ENCODE measurements around the gene FRS3. TPM values are rescaled to one million over a fixed set of nuclear protein-coding genes. Genes with fewer than 3 reads are reported as not detected.

The FRS3 gene
- total RNA-seq, 1 experiment from 2014 or later: 4.3 TPM

DNA sequence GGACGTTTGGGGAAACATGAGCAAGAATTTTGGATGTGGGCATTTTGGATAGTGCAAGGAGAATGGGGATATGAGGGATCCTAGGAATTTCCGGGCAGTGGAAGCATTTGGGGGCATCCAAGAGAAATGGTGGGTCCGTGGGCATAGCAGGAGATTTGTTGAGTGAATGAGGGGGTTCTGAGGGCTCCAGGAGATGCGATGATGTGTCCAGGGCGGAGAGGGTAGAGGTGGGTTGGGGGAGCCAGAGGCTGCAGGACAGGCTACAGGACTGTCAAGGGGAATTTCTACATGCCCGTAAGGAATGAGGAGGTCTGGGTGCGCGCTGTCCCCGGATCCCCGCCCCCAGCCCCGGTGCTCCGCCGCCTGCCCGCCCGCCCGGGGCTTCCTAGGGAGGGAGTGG lies 364 bp downstream of the FRS3 start:
- Histone ChIP-seq H3K36me3 (ENCODE audit: low read depth, low read length) (no peaks in the 10 kb centered on the region; the same call in 1 of the 2 replicates), H4K20me1 (ENCODE audit: low read length) (no peaks in the 10 kb centered on the region), H3K9me2 (replicated peaks; ENCODE audit: low read length) (no peaks in the 10 kb centered on the region), H2AFZ (ENCODE audit: low read length) (peak overlapping the region; percentile 74), H3F3A (ENCODE audit: low read length, unreplicated experiment) (no peaks in the 10 kb centered on the region), H3K9ac (ENCODE audit: low read length) (peak overlapping the region; percentile 67), H3K9me3 (ENCODE audit: low read length) (no peaks in the 10 kb centered on the region), H3K4me2 (ENCODE audit: low read length) (peak overlapping the region; percentile 97), H3K27ac (ENCODE audit: low read length) (no peak overlapping the region), H3K4me1 (ENCODE audit: insufficient read depth, low read length) (peaks cover 15% of the 10 kb centered on the region), H3K27me3 (ENCODE audit: low read length) (no peaks in the 10 kb centered on the region), H3K4me3 (ENCODE audit: low read length) (peak overlapping the region; percentile 82), H3K79me2 (ENCODE audit: low read length) (peaks cover 6% of the 10 kb centered on the region; the same call in 1 of the 2 replicates)
- no TSS peak for BruUV-seq (replicated peaks)
- ChIA-PET POLR2A (ENCODE audit: unreplicated experiment) (interaction anchor here (0.6 kb wide), 1 partner anchor 88 kb away, joined by 5 read pairs; no protein-coding TSS in a partner anchor), CTCF (interaction anchor here (0.6 to 1.2 kb wide), 8 partner anchors 38 to 582 kb away, joined by 3 to 5 read pairs (median 3); partner anchors contain the start of genes BYSL and MED20)
- intact Hi-C loops (cut with micrococcal nuclease): loop anchor here (10.0 kb wide), 1 partner anchor 175 kb away; no protein-coding TSS in a partner anchor
- no peak for DNase-seq
- TF ChIP-seq, protein P1, sequence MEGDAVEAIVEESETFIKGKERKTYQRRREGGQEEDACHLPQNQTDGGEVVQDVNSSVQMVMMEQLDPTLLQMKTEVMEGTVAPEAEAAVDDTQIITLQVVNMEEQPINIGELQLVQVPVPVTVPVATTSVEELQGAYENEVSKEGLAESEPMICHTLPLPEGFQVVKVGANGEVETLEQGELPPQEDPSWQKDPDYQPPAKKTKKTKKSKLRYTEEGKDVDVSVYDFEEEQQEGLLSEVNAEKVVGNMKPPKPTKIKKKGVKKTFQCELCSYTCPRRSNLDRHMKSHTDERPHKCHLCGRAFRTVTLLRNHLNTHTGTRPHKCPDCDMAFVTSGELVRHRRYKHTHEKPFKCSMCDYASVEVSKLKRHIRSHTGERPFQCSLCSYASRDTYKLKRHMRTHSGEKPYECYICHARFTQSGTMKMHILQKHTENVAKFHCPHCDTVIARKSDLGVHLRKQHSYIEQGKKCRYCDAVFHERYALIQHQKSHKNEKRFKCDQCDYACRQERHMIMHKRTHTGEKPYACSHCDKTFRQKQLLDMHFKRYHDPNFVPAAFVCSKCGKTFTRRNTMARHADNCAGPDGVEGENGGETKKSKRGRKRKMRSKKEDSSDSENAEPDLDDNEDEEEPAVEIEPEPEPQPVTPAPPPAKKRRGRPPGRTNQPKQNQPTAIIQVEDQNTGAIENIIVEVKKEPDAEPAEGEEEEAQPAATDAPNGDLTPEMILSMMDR (conservative IDR thresholded peaks at IDR 0.05; ENCODE audit: low read depth, low read length): no peak
- TF ChIP-seq EZH2 (IDR thresholded peaks at IDR 0.05; ENCODE audit: low read length, unreplicated experiment): no peak
- no peak for TF ChIP-seq EZH2phosphoT487 (IDR thresholded peaks at IDR 0.05; ENCODE audit: borderline replicate concordance, low read length)
- ATAC-seq: peak; percentile 4; the same call in 1 of the 2 replicates

DNA sequence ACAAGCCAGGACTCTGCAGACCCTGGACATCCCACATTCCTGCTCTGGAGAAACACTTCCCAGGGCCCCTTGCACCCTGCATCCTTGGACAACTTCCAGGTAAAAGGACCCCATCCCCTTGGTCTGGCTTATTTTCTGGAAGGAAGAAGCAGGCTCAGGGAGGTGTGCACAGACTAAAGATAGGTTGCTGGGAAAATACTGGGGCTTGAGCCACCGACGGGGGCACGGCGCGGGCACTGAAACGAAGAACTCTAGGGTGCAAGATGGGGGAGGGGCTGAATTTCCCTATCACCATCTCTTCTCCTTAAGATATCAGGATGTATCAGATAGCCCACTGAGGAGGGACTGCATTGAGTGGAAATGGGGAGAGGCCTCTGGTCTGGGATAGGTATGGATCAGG lies 805 bp downstream of the FRS3 start:
- H3K27ac ChIP-seq (ENCODE audit: low read length): no peak overlapping the region
- no peaks in the 10 kb centered on the region for H3F3A ChIP-seq (ENCODE audit: low read length, unreplicated experiment)
- peak overlapping the region; percentile 97 for H3K4me2 ChIP-seq (ENCODE audit: low read length)
- ATAC-seq (no peak), DNase-seq (no peak)
- peaks cover 6% of the 10 kb centered on the region; the same call in 1 of the 2 replicates for H3K79me2 ChIP-seq (ENCODE audit: low read length)
- no peaks in the 10 kb centered on the region for H4K20me1 ChIP-seq (ENCODE audit: low read length)
- H3K27me3 ChIP-seq (ENCODE audit: low read length): no peaks in the 10 kb centered on the region
- H3K4me1 ChIP-seq (ENCODE audit: insufficient read depth, low read length): peaks cover 15% of the 10 kb centered on the region
- H3K36me3 ChIP-seq (ENCODE audit: low read depth, low read length): no peaks in the 10 kb centered on the region; the same call in 1 of the 2 replicates
- POLR2A ChIA-PET (ENCODE audit: unreplicated experiment): no interaction called here
- TF ChIP-seq, protein P1 (conservative IDR thresholded peaks at IDR 0.05; ENCODE audit: low read depth, low read length): no peak
- no peak for TF ChIP-seq EZH2phosphoT487 (IDR thresholded peaks at IDR 0.05; ENCODE audit: borderline replicate concordance, low read length)
- TF ChIP-seq EZH2 (IDR thresholded peaks at IDR 0.05; ENCODE audit: low read length, unreplicated experiment): no peak
- peak overlapping the region; percentile 74 for H2AFZ ChIP-seq (ENCODE audit: low read length)
- no peaks in the 10 kb centered on the region for H3K9me2 ChIP-seq (replicated peaks; ENCODE audit: low read length)
- TSS peak; percentile 41 for BruUV-seq (replicated peaks)
- intact Hi-C loops (cut with micrococcal nuclease): loop anchor here (10.0 kb wide), 1 partner anchor 174 kb away; no protein-coding TSS in a partner anchor
- peak overlapping the region; percentile 82 for H3K4me3 ChIP-seq (ENCODE audit: low read length)
- CTCF ChIA-PET: interaction anchor here (0.7 kb wide), 1 partner anchor 43 kb away, joined by 3 read pairs; no protein-coding TSS in a partner anchor
- H3K9me3 ChIP-seq (ENCODE audit: low read length): no peaks in the 10 kb centered on the region
- peak overlapping the region; percentile 67 for H3K9ac ChIP-seq (ENCODE audit: low read length)

Data from PC-3 (cell line).